Caco-2 (cell line): ENCODE measurements around the gene ATG10. TPM values are rescaled to one million over a fixed set of nuclear protein-coding genes. Genes with fewer than 3 reads are reported as not detected.

Experiments used
- BruUV-seq: library from RNA; stranded (reverse); fragments of 400-500 nt; replicated peaks from 2 replicates; lab custom pipeline; 2021; lab: Mats Ljungman, UMichigan
- CTCF ChIA-PET: fragments of 300-600 bp; sonication (Branson Sonifier 250); formaldehyde crosslinking; loops from one replicate; lab custom pipeline; 2022; ENCODE audit warnings: antibody characterized with exemption; lab: Charles Lee
- POLR2A ChIA-PET: fragments of 300-600 bp; sonication (Branson Sonifier 250); formaldehyde crosslinking; loops from one replicate; lab custom pipeline; 2022; ENCODE audit warnings: antibody characterized with exemption; lab: Charles Lee
- DNase-seq, 2 experiments: peaks; one replicate each; pipeline versions ENCODE4 v3.0.0 to v3.0.0-alpha.2; 2020 to 2022
- H3K27me3 ChIP-seq: replicated peaks from 2 replicates; pipeline ENCODE4 v1.6.0; 2011; ENCODE audit warnings: low read length; ENCODE audit not compliant: control insufficient read depth, insufficient read depth
- H3K36me3 ChIP-seq: 2 replicates; pipeline ENCODE4 v1.5.1; 2011; ENCODE audit warnings: low read length; ENCODE audit not compliant: control insufficient read depth, insufficient read depth
- H3K4me1 ChIP-seq: fragments of 250-450 bp; sonication (Bioruptor Pico); 2 replicates; pipeline ENCODE4 v1.5.1; 2020; ENCODE audit warnings: mild to moderate bottlenecking
- H3K4me3 ChIP-seq: 2 replicates; pipeline ENCODE4 v1.5.1; 2011; ENCODE audit warnings: low read depth, mild to moderate bottlenecking, control low read depth, low read length
- H3K9me3 ChIP-seq: fragments of 250-450 bp; sonication (Bioruptor Pico); 2 replicates; pipeline ENCODE4 v1.5.1; 2020; ENCODE audit warnings: mild to moderate bottlenecking, moderate library complexity
- H3K27ac Mint-ChIP-seq: one replicate; pipeline ENCODE4 v1.8.0; 2022; ENCODE audit warnings: mixed read lengths; ENCODE audit not compliant: unreplicated experiment
- H3K27me3 Mint-ChIP-seq: one replicate; pipeline ENCODE4 v1.8.0; 2022; ENCODE audit warnings: mixed read lengths; ENCODE audit not compliant: insufficient read depth, unreplicated experiment
- H3K36me3 Mint-ChIP-seq: one replicate; pipeline ENCODE4 v1.8.0; 2022; ENCODE audit warnings: mild to moderate bottlenecking, mixed read lengths; ENCODE audit not compliant: insufficient read depth, unreplicated experiment
- H3K4me1 Mint-ChIP-seq: one replicate; pipeline ENCODE4 v1.8.0; 2022; ENCODE audit warnings: low read depth, mixed read lengths; ENCODE audit not compliant: unreplicated experiment
- H3K4me3 Mint-ChIP-seq: one replicate; pipeline ENCODE4 v1.8.0; 2022; ENCODE audit warnings: mild to moderate bottlenecking, moderate library complexity, mixed read lengths; ENCODE audit not compliant: unreplicated experiment
- H3K9me3 Mint-ChIP-seq: one replicate; pipeline ENCODE4 v1.8.0; 2022; ENCODE audit warnings: mixed read lengths; ENCODE audit not compliant: unreplicated experiment
- intact Hi-C: fragments of 100-400 bp; cut with micrococcal nuclease; formaldehyde crosslinking; loops from one replicate; pipeline ENCODE4 v1.10.0; 2022; ENCODE audit not compliant: unreplicated experiment
- total RNA-seq: library from RNA; stranded (reverse); gene quantifications from 2 replicates; pipeline ENCODE4 v1.2.3, GENCODE V29; 2022
- TF ChIP-seq, protein P1 (sequence below), 2 experiments: fragments of 200-600 bp in 1 of 2; IDR thresholded peaks; 1 replicate in 1 of 2; 2 replicates in 1 of 2; pipeline versions ENCODE4 v1.5.1 to v1.8.0; 2011 to 2022; ENCODE audit warnings: antibody characterized with exemption in 1 of 2, control low read depth in 1 of 2, inconsistent platforms in 1 of 2, low read depth in 1 of 2, low read length in 1 of 2, mild to moderate bottlenecking in 1 of 2, moderate library complexity in 1 of 2; ENCODE audit not compliant: insufficient read depth in 1 of 2, severe bottlenecking in 1 of 2, unreplicated experiment in 1 of 2

ATG10 gene
- total RNA-seq, 1 experiment from 2014 or later, result 5.8 TPM

- Mint-ChIP-seq H3K4me1 (no peaks in the 10 kb centered on the region), H3K36me3 (no peaks in the 10 kb centered on the region), H3K4me3 (no peak overlapping the region), H3K27ac (no peak overlapping the region), H3K9me3 (no peaks in the 10 kb centered on the region), H3K27me3 (no peaks in the 10 kb centered on the region)
- Histone ChIP-seq H3K4me1 (no peaks in the 10 kb centered on the region), H3K9me3 (no peaks in the 10 kb centered on the region), H3K36me3 (no peaks in the 10 kb centered on the region), H3K27me3 (no peaks in the 10 kb centered on the region), H3K4me3 (no peak overlapping the region)
- BruUV-seq, result no TSS peak
- intact Hi-C loops, result no loop called here
- POLR2A ChIA-PET, result no interaction called here
- no peak for DNase-seq
- CTCF ChIA-PET, result no interaction called here
- TF ChIP-seq, protein P1, sequence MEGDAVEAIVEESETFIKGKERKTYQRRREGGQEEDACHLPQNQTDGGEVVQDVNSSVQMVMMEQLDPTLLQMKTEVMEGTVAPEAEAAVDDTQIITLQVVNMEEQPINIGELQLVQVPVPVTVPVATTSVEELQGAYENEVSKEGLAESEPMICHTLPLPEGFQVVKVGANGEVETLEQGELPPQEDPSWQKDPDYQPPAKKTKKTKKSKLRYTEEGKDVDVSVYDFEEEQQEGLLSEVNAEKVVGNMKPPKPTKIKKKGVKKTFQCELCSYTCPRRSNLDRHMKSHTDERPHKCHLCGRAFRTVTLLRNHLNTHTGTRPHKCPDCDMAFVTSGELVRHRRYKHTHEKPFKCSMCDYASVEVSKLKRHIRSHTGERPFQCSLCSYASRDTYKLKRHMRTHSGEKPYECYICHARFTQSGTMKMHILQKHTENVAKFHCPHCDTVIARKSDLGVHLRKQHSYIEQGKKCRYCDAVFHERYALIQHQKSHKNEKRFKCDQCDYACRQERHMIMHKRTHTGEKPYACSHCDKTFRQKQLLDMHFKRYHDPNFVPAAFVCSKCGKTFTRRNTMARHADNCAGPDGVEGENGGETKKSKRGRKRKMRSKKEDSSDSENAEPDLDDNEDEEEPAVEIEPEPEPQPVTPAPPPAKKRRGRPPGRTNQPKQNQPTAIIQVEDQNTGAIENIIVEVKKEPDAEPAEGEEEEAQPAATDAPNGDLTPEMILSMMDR (IDR thresholded peaks at IDR 0.05; ENCODE audit: insufficient read depth in 1 of 2, low read depth in 1 of 2, low read length in 1 of 2, severe bottlenecking in 1 of 2, unreplicated experiment in 1 of 2), result no peak
These were observed 315.8 kb downstream of the ATG10 start for GRCh38 chr5:82287625-82288024.

- intact Hi-C loops, result no loop called here
- Mint-ChIP-seq H3K9me3 (no peaks in the 10 kb centered on the region), H3K36me3 (no peaks in the 10 kb centered on the region), H3K27ac (no peak overlapping the region), H3K27me3 (no peaks in the 10 kb centered on the region), H3K4me3 (no peak overlapping the region), H3K4me1 (no peaks in the 10 kb centered on the region)
- H3K36me3 ChIP-seq, result no peaks in the 10 kb centered on the region
- H3K9me3 ChIP-seq, result no peaks in the 10 kb centered on the region
- H3K27me3 ChIP-seq, result no peaks in the 10 kb centered on the region
- BruUV-seq, result no TSS peak
- no peaks in the 10 kb centered on the region for H3K4me1 ChIP-seq
- no peak for DNase-seq
- TF ChIP-seq, protein P1 (IDR thresholded peaks at IDR 0.05; ENCODE audit: insufficient read depth in 1 of 2, low read depth in 1 of 2, low read length in 1 of 2, severe bottlenecking in 1 of 2, unreplicated experiment in 1 of 2), result no peak
- ChIA-PET CTCF (no interaction called here), POLR2A (no interaction called here)
- no peak overlapping the region for H3K4me3 ChIP-seq
These were observed 318.2 kb downstream of the ATG10 start for GRCh38 chr5:82290005-82290404.

GRCh38 chr5:82290908-82291307 is 319.1 kb downstream of the ATG10 start:
- no peaks in the 10 kb centered on the region for H3K27me3 Mint-ChIP-seq
- H3K4me1 Mint-ChIP-seq, result no peaks in the 10 kb centered on the region
- ChIA-PET POLR2A (no interaction called here), CTCF (no interaction called here)
- Histone ChIP-seq H3K9me3 (no peaks in the 10 kb centered on the region), H3K27me3 (no peaks in the 10 kb centered on the region), H3K4me3 (no peak overlapping the region), H3K4me1 (no peaks in the 10 kb centered on the region), H3K36me3 (no peaks in the 10 kb centered on the region)
- H3K9me3 Mint-ChIP-seq, result no peaks in the 10 kb centered on the region
- no peak overlapping the region for H3K27ac Mint-ChIP-seq
- TF ChIP-seq, protein P1 (IDR thresholded peaks at IDR 0.05; ENCODE audit: insufficient read depth in 1 of 2, low read depth in 1 of 2, low read length in 1 of 2, severe bottlenecking in 1 of 2, unreplicated experiment in 1 of 2), result no peak
- no peaks in the 10 kb centered on the region for H3K36me3 Mint-ChIP-seq
- intact Hi-C loops, result no loop called here
- DNase-seq, result no peak
- no TSS peak for BruUV-seq
- no peak overlapping the region for H3K4me3 Mint-ChIP-seq
